Prostate gland (tissue), 2 donors: ENCODE measurements around the gene ZBTB7C. TPM values are rescaled to one million over a fixed set of nuclear protein-coding genes. Genes with fewer than 3 reads are reported as not detected.

ENCODE experiments used
- DNase-seq: peaks from one replicate; pipeline ENCODE4 v3.0.0-alpha.2; 2019; ENCODE audit warnings: low spot score
- H3K27ac ChIP-seq, 2 donors: fragments of 200-600 bp; sonication (generic); 2 replicates each; pipeline ENCODE4 v1.5.1; 2017 to 2019
- H3K27me3 ChIP-seq: fragments of 200-600 bp; sonication (generic); replicated peaks from 2 replicates; pipeline ENCODE4 v1.5.1; 2019; ENCODE audit not compliant: insufficient read depth
- H3K36me3 ChIP-seq, 2 donors: fragments of 200-600 bp; sonication (generic); 1 replicate in 1 of 2; 2 replicates in 1 of 2; pipeline versions ENCODE4 v1.5.1 to v1.8.1; 2017 to 2019
- H3K4me1 ChIP-seq: fragments of 200-600 bp; sonication (generic); replicated peaks from 2 replicates; pipeline ENCODE4 v1.5.1; 2019
- H3K4me3 ChIP-seq, 2 donors: fragments of 200-600 bp; sonication (generic); 2 replicates each; pipeline ENCODE4 v1.5.1; 2017 to 2019
- H3K9me3 ChIP-seq: fragments of 200-600 bp; sonication (generic); 2 replicates; pipeline ENCODE4 v1.5.1; 2017
- POLR2A ChIP-seq: fragments of 450-650 bp; IDR thresholded peaks from one replicate; pipeline ENCODE4 v1.6.1; 2016; ENCODE audit warnings: antibody characterized with exemption, mild to moderate bottlenecking
- POLR2AphosphoS5 ChIP-seq: sonication (generic); formaldehyde crosslinking; IDR thresholded peaks from one replicate; pipeline ENCODE4 v1.6.1; 2017; ENCODE audit warnings: antibody characterized with exemption
- WGBS: methylation state at CpG from one replicate; pipeline ENCODE4 v1.1.5; 2018; 5-methylcytosine and 5-hydroxymethylcytosine counted together
- intact Hi-C: fragments of 100-400 bp; cut with DNase I; formaldehyde crosslinking; loops from one replicate; pipeline ENCODE4 v1.14.2; 2022
- total RNA-seq, 2 donors: library from RNA; depleted of rRNA; stranded (reverse); fragments of >200 nt; gene quantifications; one replicate each; pipeline ENCODE4 v1.1.0, GENCODE V29; 2016
- TF ChIP-seq, protein P1 (sequence below), 4 experiments: fragments of 200-600 bp in 2 of 4; fragments of 450-650 bp in 2 of 4; sonication (generic) in 2 of 4; IDR thresholded peaks; 1 replicate in 3 of 4; 2 replicates in 1 of 4; pipeline ENCODE4 v1.5.1; 2016 to 2019; ENCODE audit warnings: antibody characterized with exemption in 4 of 4, mild to moderate bottlenecking in 2 of 4, moderate library complexity in 2 of 4

The ZBTB7C gene
- total RNA-seq, 2 donors from 2014 or later = 14.7 to 48.9 TPM

DNA sequence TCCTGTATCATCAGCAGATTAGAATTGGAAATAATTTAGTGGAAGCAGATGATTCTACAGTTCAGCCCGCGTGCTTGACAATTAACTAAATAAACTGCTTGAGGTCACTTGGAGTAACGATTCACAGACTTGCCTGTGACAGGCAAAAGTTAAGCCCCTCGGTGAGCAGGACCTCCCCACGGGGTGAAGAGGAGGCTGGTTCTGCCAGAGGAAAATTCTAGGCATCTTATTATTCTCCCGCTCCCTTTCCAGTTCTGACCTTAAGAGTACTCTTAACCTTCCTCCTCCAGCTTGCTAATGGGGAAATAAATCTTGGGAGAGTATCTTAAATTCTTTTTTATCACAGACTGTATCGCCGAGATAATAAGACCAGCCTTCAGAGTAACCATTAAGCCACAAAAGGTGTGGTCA lies 309.0 kb downstream of the ZBTB7C start:
- TF ChIP-seq POLR2A (no peak), POLR2AphosphoS5 (no peak)
- TF ChIP-seq, protein P1, sequence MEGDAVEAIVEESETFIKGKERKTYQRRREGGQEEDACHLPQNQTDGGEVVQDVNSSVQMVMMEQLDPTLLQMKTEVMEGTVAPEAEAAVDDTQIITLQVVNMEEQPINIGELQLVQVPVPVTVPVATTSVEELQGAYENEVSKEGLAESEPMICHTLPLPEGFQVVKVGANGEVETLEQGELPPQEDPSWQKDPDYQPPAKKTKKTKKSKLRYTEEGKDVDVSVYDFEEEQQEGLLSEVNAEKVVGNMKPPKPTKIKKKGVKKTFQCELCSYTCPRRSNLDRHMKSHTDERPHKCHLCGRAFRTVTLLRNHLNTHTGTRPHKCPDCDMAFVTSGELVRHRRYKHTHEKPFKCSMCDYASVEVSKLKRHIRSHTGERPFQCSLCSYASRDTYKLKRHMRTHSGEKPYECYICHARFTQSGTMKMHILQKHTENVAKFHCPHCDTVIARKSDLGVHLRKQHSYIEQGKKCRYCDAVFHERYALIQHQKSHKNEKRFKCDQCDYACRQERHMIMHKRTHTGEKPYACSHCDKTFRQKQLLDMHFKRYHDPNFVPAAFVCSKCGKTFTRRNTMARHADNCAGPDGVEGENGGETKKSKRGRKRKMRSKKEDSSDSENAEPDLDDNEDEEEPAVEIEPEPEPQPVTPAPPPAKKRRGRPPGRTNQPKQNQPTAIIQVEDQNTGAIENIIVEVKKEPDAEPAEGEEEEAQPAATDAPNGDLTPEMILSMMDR (IDR thresholded peaks at IDR 0.05) = no peak
- H3K27ac ChIP-seq = no peak overlapping the region
- no peak overlapping the region for H3K4me3 ChIP-seq
- no peak for DNase-seq
- H3K36me3 ChIP-seq = no peaks in the 10 kb centered on the region
- intact Hi-C loops = no loop called here
- WGBS = 56% methylated on average over 8 of the region's 8 CpGs
- H3K27me3 ChIP-seq = no peaks in the 10 kb centered on the region
- no peaks in the 10 kb centered on the region for H3K4me1 ChIP-seq
- no peaks in the 10 kb centered on the region for H3K9me3 ChIP-seq

DNA sequence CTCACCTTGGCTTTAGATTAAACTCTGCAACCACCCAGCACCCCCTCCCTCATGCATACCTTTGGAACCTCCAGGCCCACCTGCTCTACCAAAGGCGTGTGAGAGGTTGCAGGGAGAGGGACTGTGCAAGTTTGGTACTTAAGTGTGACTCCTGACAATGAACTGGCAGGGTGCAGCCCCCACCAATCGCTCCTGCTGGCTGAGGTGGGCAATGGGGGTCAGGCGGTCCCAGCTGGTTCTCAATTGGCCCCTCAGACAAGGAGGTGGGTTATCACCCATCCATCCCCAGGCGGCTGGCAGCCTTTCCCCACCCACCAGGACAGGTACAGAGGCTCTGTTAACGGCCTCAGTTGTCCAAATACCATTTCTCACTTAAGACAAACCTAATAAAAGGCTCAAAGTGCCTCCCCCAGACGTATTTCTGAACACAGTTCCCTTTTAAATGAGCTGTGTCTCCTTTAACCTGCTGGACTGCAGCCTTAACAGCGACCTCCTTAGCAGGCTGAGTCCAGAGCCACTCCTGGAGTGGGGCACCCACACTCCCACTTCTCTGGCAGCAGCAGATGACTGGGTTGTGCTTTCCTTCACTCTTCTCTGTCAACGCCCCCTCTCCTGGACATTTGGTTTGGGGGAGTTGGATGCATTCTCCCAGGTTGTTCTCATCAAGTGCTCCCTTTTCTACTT lies 309.6 kb downstream of the ZBTB7C start:
- Histone ChIP-seq H3K36me3 (no peaks in the 10 kb centered on the region), H3K4me1 (no peaks in the 10 kb centered on the region), H3K27ac (no peak overlapping the region), H3K9me3 (no peaks in the 10 kb centered on the region), H3K4me3 (no peak overlapping the region), H3K27me3 (no peaks in the 10 kb centered on the region)
- no peak for DNase-seq
- intact Hi-C loops = no loop called here
- TF ChIP-seq POLR2AphosphoS5 (no peak), POLR2A (no peak)
- TF ChIP-seq, protein P1 (IDR thresholded peaks at IDR 0.05) = no peak
- 73% methylated on average over 8 of the region's 8 CpGs for WGBS

- TF ChIP-seq POLR2A = no peak
- TF ChIP-seq, protein P1 (IDR thresholded peaks at IDR 0.05) = no peak
- no peak for TF ChIP-seq POLR2AphosphoS5
- intact Hi-C loops = no loop called here
- no peak overlapping the region for H3K4me3 ChIP-seq
- H3K27me3 ChIP-seq = no peaks in the 10 kb centered on the region
- H3K27ac ChIP-seq = no peak overlapping the region
- DNase-seq = no peak
- WGBS = 95% methylated on average over 6 of the region's 6 CpGs
- no peaks in the 10 kb centered on the region for H3K9me3 ChIP-seq
- no peaks in the 10 kb centered on the region for H3K4me1 ChIP-seq
- no peaks in the 10 kb centered on the region for H3K36me3 ChIP-seq
These were observed 310.6 kb downstream of the ZBTB7C start for GRCh38 chr18:48098538-48098937.

DNA sequence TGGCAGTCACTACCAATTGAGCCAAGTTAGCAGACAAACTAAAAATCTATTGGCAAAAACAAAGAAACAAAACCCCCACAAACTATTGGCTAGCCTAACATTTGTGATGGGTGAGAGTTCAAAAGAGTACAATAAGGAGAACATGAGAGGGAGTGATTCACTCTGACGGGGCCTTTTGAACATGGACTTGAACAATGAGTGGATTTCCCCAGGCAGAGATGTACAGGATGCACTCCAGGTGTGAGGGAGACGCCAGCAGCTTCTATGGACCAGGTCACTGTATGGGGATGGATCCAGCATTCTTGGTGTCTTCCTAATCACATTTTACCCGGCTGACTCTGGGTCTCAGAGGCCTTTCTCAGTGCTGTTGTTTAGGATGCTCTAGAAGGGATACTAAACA lies 311.2 kb downstream of the ZBTB7C start:
- intact Hi-C loops = no loop called here
- no peak for DNase-seq
- no peaks in the 10 kb centered on the region for H3K9me3 ChIP-seq
- H3K4me1 ChIP-seq = no peaks in the 10 kb centered on the region
- TF ChIP-seq POLR2AphosphoS5 (no peak), POLR2A (no peak)
- TF ChIP-seq, protein P1 (IDR thresholded peaks at IDR 0.05) = no peak
- H3K4me3 ChIP-seq = no peak overlapping the region
- WGBS = 79% methylated on average over 3 of the region's 3 CpGs
- no peaks in the 10 kb centered on the region for H3K27me3 ChIP-seq
- no peaks in the 10 kb centered on the region for H3K36me3 ChIP-seq
- no peak overlapping the region for H3K27ac ChIP-seq

- Histone ChIP-seq H3K36me3 (no peaks in the 10 kb centered on the region), H3K4me1 (no peaks in the 10 kb centered on the region), H3K27ac (no peak overlapping the region), H3K4me3 (no peak overlapping the region), H3K27me3 (no peaks in the 10 kb centered on the region), H3K9me3 (no peaks in the 10 kb centered on the region)
- TF ChIP-seq POLR2A = no peak
- TF ChIP-seq POLR2AphosphoS5 = no peak
- TF ChIP-seq, protein P1 (IDR thresholded peaks at IDR 0.05) = no peak
- no peak for DNase-seq
- intact Hi-C loops = no loop called here
- 78% methylated on average over 8 of the region's 8 CpGs for WGBS
These were observed 313.5 kb downstream of the ZBTB7C start for GRCh38 chr18:48095726-48096125.
